H9 (cell line): Measurements from ENCODE around the gene RHCE. TPM values are rescaled to one million over a fixed set of nuclear protein-coding genes. Genes with fewer than 3 reads are reported as not detected.
A peak's percentile ranks its signal among the peaks of the same experiment; 100 is the strongest.

Experiments used
- DNase-seq: peaks from one replicate; pipeline ENCODE4 v3.0.0-alpha.2; 2017
- H2AFZ ChIP-seq: one replicate; pipeline ENCODE4 v1.6.1; 2013; ENCODE audit warnings: mild to moderate bottlenecking, low read length, control low read depth, moderate library complexity
- H2AK5ac ChIP-seq: 2 replicates; pipeline ENCODE4 v1.6.1; 2013; ENCODE audit warnings: low read length, control low read depth, mixed read lengths; ENCODE audit not compliant: insufficient read length
- H2BK120ac ChIP-seq: one replicate; pipeline ENCODE4 v1.6.1; 2013; ENCODE audit warnings: low read depth, mild to moderate bottlenecking, low read length, control low read depth, inconsistent platforms; ENCODE audit not compliant: poor library complexity, severe bottlenecking
- H2BK12ac ChIP-seq: 2 replicates; pipeline ENCODE4 v1.6.1; 2013; ENCODE audit warnings: low read length, control low read depth, mixed read lengths, low read depth; ENCODE audit not compliant: insufficient read length
- H2BK15ac ChIP-seq: 2 replicates; pipeline ENCODE4 v1.6.1; 2013; ENCODE audit warnings: low read depth, low read length, control low read depth
- H2BK20ac ChIP-seq: one replicate; pipeline ENCODE4 v1.6.1; 2013; ENCODE audit warnings: low read depth, mild to moderate bottlenecking, low read length, control low read depth, inconsistent platforms; ENCODE audit not compliant: poor library complexity, severe bottlenecking
- H2BK5ac ChIP-seq: 2 replicates; pipeline ENCODE4 v1.6.1; 2013; ENCODE audit warnings: low read length, control low read depth, mixed read lengths; ENCODE audit not compliant: insufficient read length
- H3K14ac ChIP-seq: 2 replicates; pipeline ENCODE4 v1.6.1; 2013; ENCODE audit warnings: low read length, control low read depth; ENCODE audit not compliant: insufficient read depth
- H3K18ac ChIP-seq: 2 replicates; pipeline ENCODE4 v1.6.1; 2013; ENCODE audit warnings: low read depth, mild to moderate bottlenecking, mixed read lengths, low read length, control low read depth; ENCODE audit not compliant: insufficient read length
- H3K23ac ChIP-seq: 2 replicates; pipeline ENCODE4 v1.6.1; 2013; ENCODE audit warnings: low read length, control low read depth, mixed read lengths, low read depth; ENCODE audit not compliant: insufficient read length
- H3K23me2 ChIP-seq: 2 replicates; pipeline ENCODE4 v1.6.1; 2013; ENCODE audit warnings: low read depth, mild to moderate bottlenecking, mixed read lengths, low read length, control low read depth; ENCODE audit not compliant: insufficient read length, poor library complexity, severe bottlenecking
- H3K27ac ChIP-seq: 2 replicates; pipeline ENCODE4 v1.5.1; 2013; ENCODE audit warnings: low read length, control low read depth, mixed read lengths, low read depth; ENCODE audit not compliant: insufficient read length
- H3K27me3 ChIP-seq: 2 replicates; pipeline ENCODE4 v1.6.1; 2013; ENCODE audit warnings: low read length, control low read depth, inconsistent platforms; ENCODE audit not compliant: insufficient read depth
- H3K4ac ChIP-seq: 2 replicates; pipeline ENCODE4 v1.6.1; 2013; ENCODE audit warnings: low read depth, mild to moderate bottlenecking, control low read depth, inconsistent platforms, low read length, moderate library complexity
- H3K4me1 ChIP-seq: 2 replicates; pipeline ENCODE4 v1.6.1; 2013; ENCODE audit warnings: low read length, control low read depth, inconsistent platforms; ENCODE audit not compliant: insufficient read depth
- H3K4me2 ChIP-seq: 2 replicates; pipeline ENCODE4 v1.6.1; 2013; ENCODE audit warnings: low read length, control low read depth, mixed read lengths; ENCODE audit not compliant: insufficient read length, insufficient read depth
- H3K56ac ChIP-seq: 2 replicates; pipeline ENCODE4 v1.6.1; 2013; ENCODE audit warnings: low read depth, mild to moderate bottlenecking, mixed read lengths, low read length, control low read depth; ENCODE audit not compliant: insufficient read length
- H3K79me1 ChIP-seq: 2 replicates; pipeline ENCODE4 v1.6.1; 2013; ENCODE audit warnings: low read depth, mild to moderate bottlenecking, moderate library complexity, low read length, control low read depth, inconsistent platforms; ENCODE audit not compliant: insufficient read depth, poor library complexity, severe bottlenecking
- H3K79me2 ChIP-seq: 2 replicates; pipeline ENCODE4 v1.6.1; 2013; ENCODE audit warnings: low read length, control low read depth, inconsistent platforms; ENCODE audit not compliant: insufficient read depth
- H3K9ac ChIP-seq: 2 replicates; pipeline ENCODE4 v1.6.1; 2013; ENCODE audit warnings: low read length, control low read depth, mixed read lengths; ENCODE audit not compliant: insufficient read length; ENCODE audit errors: extremely low read depth
- H3K9me3 ChIP-seq: one replicate; pipeline ENCODE4 v1.6.1; 2013; ENCODE audit warnings: low read depth, low read length, inconsistent platforms; ENCODE audit not compliant: control insufficient read depth
- H3T11ph ChIP-seq: one replicate; pipeline ENCODE4 v1.6.1; 2013; ENCODE audit warnings: mild to moderate bottlenecking, low read length, control low read depth, inconsistent platforms
- H4K20me1 ChIP-seq: one replicate; pipeline ENCODE4 v1.6.1; 2013; ENCODE audit not compliant: control insufficient read depth, insufficient read length, insufficient read depth
- H4K5ac ChIP-seq: 2 replicates; pipeline ENCODE4 v1.6.1; 2013; ENCODE audit warnings: low read depth, mild to moderate bottlenecking, mixed read lengths, low read length, control low read depth; ENCODE audit not compliant: insufficient read length
- H4K8ac ChIP-seq: replicated peaks from 2 replicates; pipeline ENCODE4 v1.6.1; 2013; ENCODE audit warnings: low read length, control low read depth, mixed read lengths, low read depth; ENCODE audit not compliant: insufficient read length
- H4K91ac ChIP-seq: 2 replicates; pipeline ENCODE4 v1.6.1; 2013; ENCODE audit warnings: low read depth, mild to moderate bottlenecking, moderate library complexity, mixed read lengths, low read length, control low read depth; ENCODE audit not compliant: insufficient read length
- H3K27ac Mint-ChIP-seq, 3 experiments: 2 replicates in 2 of 3; 3 replicates in 1 of 3; pipeline ENCODE4 v1.8.0; 2020 to 2021; ENCODE audit warnings: mixed read lengths in 3 of 3, mild to moderate bottlenecking in 1 of 3, moderate library complexity in 1 of 3
- H3K27me3 Mint-ChIP-seq: 2 replicates; pipeline ENCODE4 v1.8.0; 2021; ENCODE audit warnings: low read depth, mild to moderate bottlenecking, moderate library complexity, mixed read lengths
- H3K36me3 Mint-ChIP-seq, 3 experiments: 2 replicates in 2 of 3; 3 replicates in 1 of 3; pipeline ENCODE4 v1.8.0; 2020 to 2021; ENCODE audit warnings: low read depth in 3 of 3, mixed read lengths in 3 of 3; ENCODE audit not compliant: insufficient read depth in 1 of 3
- H3K4me1 Mint-ChIP-seq, 2 experiments: 2 replicates each; pipeline ENCODE4 v1.8.0; 2020; ENCODE audit warnings: mixed read lengths in 2 of 2
- H3K4me3 Mint-ChIP-seq, 2 experiments: 2 replicates in 1 of 2; 3 replicates in 1 of 2; pipeline ENCODE4 v1.8.0; 2020 to 2021; ENCODE audit warnings: mild to moderate bottlenecking in 2 of 2, mixed read lengths in 2 of 2, moderate library complexity in 1 of 2
- H3K9me3 Mint-ChIP-seq, 2 experiments: 2 replicates in 1 of 2; 3 replicates in 1 of 2; pipeline ENCODE4 v1.8.0; 2020; ENCODE audit warnings: mild to moderate bottlenecking in 2 of 2, mixed read lengths in 2 of 2, moderate library complexity in 1 of 2
- CTCF ChIP-seq: fragments of 200-600 bp; sonication (generic); conservative IDR thresholded peaks from 3 replicates; pipeline ENCODE4 v1.8.0; 2021; ENCODE audit warnings: antibody characterized with exemption, mild to moderate bottlenecking
- WGBS: extraction: QIAGEN DNeasy Blood & Tissue Kit; methylation state at CpG from one replicate; pipeline ENCODE4 v1.1.7; 2013; ENCODE audit warnings: missing lambda C conversion rate, low lambda C conversion rate, mixed read lengths; ENCODE audit not compliant: insufficient read length; ENCODE audit errors: extremely low coverage; 5-methylcytosine and 5-hydroxymethylcytosine counted together
- total RNA-seq: library from RNA; stranded (reverse); gene quantifications from 2 replicates; pipeline ENCODE4 v1.2.1, GENCODE V29; 2021

Gene RHCE
- total RNA-seq, 1 experiment from 2014 or later, result 0.90 TPM

- H3K4me1 ChIP-seq, result no peaks in the 10 kb centered on the region
- H2AK5ac ChIP-seq, result no peak overlapping the region
- H3K18ac ChIP-seq, result no peak overlapping the region
- no peaks in the 10 kb centered on the region for H4K20me1 ChIP-seq
- H3K79me2 ChIP-seq, result no peaks in the 10 kb centered on the region
- no peaks in the 10 kb centered on the region for H3K36me3 Mint-ChIP-seq
- no peak overlapping the region for H4K91ac ChIP-seq
- H3K4me3 Mint-ChIP-seq, result peak overlapping the region in 1 of 2 experiments; percentile 76; a peak in 1 of 5 replicates
- H3K56ac ChIP-seq, result no peak overlapping the region
- no peak for DNase-seq
- H3K27me3 Mint-ChIP-seq, result peaks cover 14% of the 10 kb centered on the region
- H3K27ac Mint-ChIP-seq, result no peak overlapping the region
- TF ChIP-seq CTCF, result no peak
- H2BK5ac ChIP-seq, result no peak overlapping the region
- no peak overlapping the region for H3K9ac ChIP-seq
- peaks cover 13 to 15% of the 10 kb centered on the region in 2 experiments for H3K4me1 Mint-ChIP-seq
- no peak overlapping the region for H2BK15ac ChIP-seq
- no peak overlapping the region for H2AFZ ChIP-seq
- no peak overlapping the region for H3K4me2 ChIP-seq
- H3K27me3 ChIP-seq, result no peaks in the 10 kb centered on the region
- H3K14ac ChIP-seq, result no peak overlapping the region
- no peak overlapping the region for H4K8ac ChIP-seq
- peaks cover 3% of the 10 kb centered on the region for H3K23me2 ChIP-seq
- WGBS, result no CpG with 5 or more reads among the region's 6 CpGs
- H3K9me3 Mint-ChIP-seq, result no peaks in the 10 kb centered on the region
- H3K79me1 ChIP-seq, result peaks cover 3% of the 10 kb centered on the region
- no peak overlapping the region for H2BK20ac ChIP-seq
- H3K4ac ChIP-seq, result no peak overlapping the region
- H4K5ac ChIP-seq, result no peak overlapping the region
- H3K27ac ChIP-seq, result no peak overlapping the region
- no peak overlapping the region for H2BK12ac ChIP-seq
- H3K23ac ChIP-seq, result no peak overlapping the region
- no peaks in the 10 kb centered on the region for H3K9me3 ChIP-seq
- no peak overlapping the region for H2BK120ac ChIP-seq
- H3T11ph ChIP-seq, result no peak overlapping the region
Observed at GRCh38 chr1:25432749-25433388, 12.2 kb upstream of the RHCE start.
